ENCODE results near the gene LHFPL5. TPM values are rescaled to one million over a fixed set of nuclear protein-coding genes. Genes with fewer than 3 reads are reported as not detected.

The LHFPL5 gene
- total RNA-seq (not detected), polyA plus RNA-seq (ENCODE audit: insufficient read depth in 1 of 8, insufficient read length in 8 of 8, low replicate concordance in 1 of 8) (under 1 TPM in 1 of 8 donors, not detected in 7; 0.19 TPM)
- long read RNA-seq, donor 1 = 0 reads
- long read RNA-seq, donor 2 = 0 reads
- long read RNA-seq, donor 3 = 0 reads
- long read RNA-seq, donor 4 = 0 reads
- long read RNA-seq, donor 5 = 0 reads
- long read RNA-seq, donor 6 = 0 reads
- long read RNA-seq, donor 7 = 0 reads
- long read RNA-seq, donor 8 = 0 reads
- long read RNA-seq, donor 9 = 0 reads
- long read RNA-seq, donor 10 = 0 reads
- long read RNA-seq, donor 11 = 0 reads

DNA sequence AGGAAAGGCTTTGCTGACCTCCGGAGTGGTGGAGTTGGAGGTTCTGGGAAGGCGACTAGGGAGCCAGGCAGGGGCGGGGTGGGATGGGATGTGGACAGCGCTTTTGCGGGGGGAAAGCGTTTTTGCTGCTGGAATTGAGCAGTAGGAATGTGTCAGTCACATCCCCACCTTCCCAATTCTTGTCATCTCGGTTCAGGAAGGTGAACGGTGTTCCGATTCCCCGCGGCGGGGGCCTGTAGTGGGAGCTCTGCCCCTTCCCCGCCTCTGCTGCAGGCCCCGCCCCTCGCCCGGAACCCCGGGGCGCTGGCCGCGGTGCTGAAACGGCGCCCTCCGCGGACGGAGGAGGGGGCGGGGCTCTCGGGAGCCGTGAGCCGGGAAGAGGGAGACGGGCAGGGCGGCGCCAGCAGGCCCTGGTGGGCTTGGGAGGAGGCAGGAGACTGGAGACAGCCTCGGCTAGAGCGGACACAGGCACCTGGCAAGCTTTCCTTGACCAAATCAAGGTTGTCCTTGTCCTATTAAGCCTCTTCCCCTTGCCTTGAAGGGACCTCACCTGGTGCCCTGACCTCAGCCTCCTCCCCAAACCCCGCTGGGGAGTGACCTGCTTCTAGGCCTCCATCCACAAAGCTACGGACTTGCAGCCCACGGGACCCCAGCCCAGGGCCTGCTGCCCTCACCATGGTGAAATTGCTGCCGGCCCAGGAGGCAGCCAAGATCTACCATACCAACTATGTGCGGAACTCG is at the start of gene LHFPL5:
LHFPL5 (plus strand) TSS at position 357 of the 741 bp plus-strand sequence; CDS start at position 676, 319 bp downstream.
- H3K27me3 ChIP-seq (ENCODE audit: control insufficient read depth, insufficient read depth, low read length) = peaks cover 4% of the 10 kb centered on the region
- no peaks in the 10 kb centered on the region for H3K9me3 ChIP-seq (replicated peaks; ENCODE audit: control insufficient read depth, low read depth, low read length)

GRCh38 chr6:35757456-35758123 is 47.6 kb upstream of the LHFPL5 start:
- Histone ChIP-seq H3K36me3 (ENCODE audit: control insufficient read depth, insufficient read depth, low read length) (no peaks in the 10 kb centered on the region), H3K9me3 (replicated peaks; ENCODE audit: control insufficient read depth, low read depth, low read length) (no peaks in the 10 kb centered on the region), H3K4me3 (ENCODE audit: low read length) (no peak overlapping the region), H3K4me1 (ENCODE audit: control insufficient read depth, insufficient read depth, low read length) (no peaks in the 10 kb centered on the region), H3K27ac (ENCODE audit: low read length) (no peak overlapping the region), H3K27me3 (ENCODE audit: control insufficient read depth, insufficient read depth, low read length) (peaks cover 4% of the 10 kb centered on the region)
- no peak for DNase-seq
- 50% methylated on average over 3 of the region's 10 CpGs for WGBS (ENCODE audit: insufficient coverage)

More for the DNA sequence above, at the start of gene LHFPL5:
- no peaks in the 10 kb centered on the region for H3K36me3 ChIP-seq (ENCODE audit: control insufficient read depth, insufficient read depth, low read length)
- no peak within 1 kb of the TSS for H3K27ac ChIP-seq (ENCODE audit: low read length)
- 14% methylated on average over 31 of the region's 40 CpGs for WGBS (ENCODE audit: insufficient coverage)
- DNase-seq = peak; percentile 61
- peak within 1 kb of the TSS; percentile 8 for H3K4me3 ChIP-seq (ENCODE audit: low read length)
- H3K4me1 ChIP-seq (ENCODE audit: control insufficient read depth, insufficient read depth, low read length) = peaks cover 5% of the 10 kb centered on the region

GRCh38 chr6:35759426-35759825 is 45.7 kb upstream of the LHFPL5 start:
- no peak overlapping the region for H3K27ac ChIP-seq (ENCODE audit: low read length)
- H3K4me3 ChIP-seq (ENCODE audit: low read length) = no peak overlapping the region
- H3K4me1 ChIP-seq (ENCODE audit: control insufficient read depth, insufficient read depth, low read length) = no peaks in the 10 kb centered on the region
- H3K36me3 ChIP-seq (ENCODE audit: control insufficient read depth, insufficient read depth, low read length) = no peaks in the 10 kb centered on the region
- WGBS (ENCODE audit: insufficient coverage) = 83% methylated on average over 1 of the region's 3 CpGs
- no peaks in the 10 kb centered on the region for H3K9me3 ChIP-seq (replicated peaks; ENCODE audit: control insufficient read depth, low read depth, low read length)
- peaks cover 12% of the 10 kb centered on the region for H3K27me3 ChIP-seq (ENCODE audit: control insufficient read depth, insufficient read depth, low read length)
- DNase-seq = no peak

GRCh38 chr6:35765739-35766138 is 39.4 kb upstream of the LHFPL5 start:
- no peak for DNase-seq
- H3K27me3 ChIP-seq (ENCODE audit: control insufficient read depth, insufficient read depth, low read length) = peaks cover 28% of the 10 kb centered on the region
- H3K27ac ChIP-seq (ENCODE audit: low read length) = no peak overlapping the region
- H3K9me3 ChIP-seq (replicated peaks; ENCODE audit: control insufficient read depth, low read depth, low read length) = no peaks in the 10 kb centered on the region
- no peaks in the 10 kb centered on the region for H3K36me3 ChIP-seq (ENCODE audit: control insufficient read depth, insufficient read depth, low read length)
- no peak overlapping the region for H3K4me3 ChIP-seq (ENCODE audit: low read length)
- no peaks in the 10 kb centered on the region for H3K4me1 ChIP-seq (ENCODE audit: control insufficient read depth, insufficient read depth, low read length)
- WGBS (ENCODE audit: insufficient coverage) = 86% methylated on average over 23 of the region's 23 CpGs

DNA sequence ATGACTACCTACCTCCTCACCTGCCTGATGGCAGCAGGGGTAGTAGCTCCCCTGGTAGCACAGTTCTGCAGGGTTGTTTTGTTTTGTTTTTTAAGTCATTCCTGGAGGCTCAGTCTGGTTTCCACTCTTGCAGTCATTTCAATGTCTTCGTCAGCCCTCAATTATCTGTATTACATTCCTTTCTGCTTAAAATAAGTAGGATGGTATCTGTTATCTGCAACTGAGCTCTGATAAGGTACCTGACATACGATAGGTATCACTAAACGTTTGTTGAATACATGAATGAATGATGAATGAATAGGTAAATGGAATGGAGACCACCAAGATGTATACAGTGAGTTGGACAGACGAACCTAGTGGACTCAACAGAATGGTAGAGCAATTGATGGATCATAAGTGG is 35.9 kb upstream of the LHFPL5 start:
- WGBS (ENCODE audit: insufficient coverage) = 78% methylated on average over 2 of the region's 4 CpGs
- no peaks in the 10 kb centered on the region for H3K9me3 ChIP-seq (replicated peaks; ENCODE audit: control insufficient read depth, low read depth, low read length)
- H3K4me3 ChIP-seq (ENCODE audit: low read length) = no peak overlapping the region
- no peak for DNase-seq
- peaks cover 20% of the 10 kb centered on the region for H3K27me3 ChIP-seq (ENCODE audit: control insufficient read depth, insufficient read depth, low read length)
- no peak overlapping the region for H3K27ac ChIP-seq (ENCODE audit: low read length)
- H3K36me3 ChIP-seq (ENCODE audit: control insufficient read depth, insufficient read depth, low read length) = no peaks in the 10 kb centered on the region
- H3K4me1 ChIP-seq (ENCODE audit: control insufficient read depth, insufficient read depth, low read length) = no peaks in the 10 kb centered on the region

DNA sequence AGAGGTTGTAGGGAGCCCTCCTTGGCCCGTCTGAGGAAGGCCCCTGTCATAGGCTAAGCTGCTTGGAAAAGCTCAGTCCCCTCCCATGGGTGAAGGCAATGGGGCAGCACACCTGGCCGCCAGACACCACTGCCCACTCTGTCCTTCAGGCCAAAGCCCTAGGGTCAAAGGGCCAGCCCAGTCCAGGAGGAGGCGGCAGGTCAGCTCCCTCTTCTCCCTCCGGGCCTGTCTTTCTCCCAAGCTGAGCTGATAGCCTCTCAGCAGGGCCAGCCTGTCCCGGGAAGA is 33.9 kb upstream of the LHFPL5 start:
- Histone ChIP-seq H3K27ac (ENCODE audit: low read length) (no peak overlapping the region), H3K4me1 (ENCODE audit: control insufficient read depth, insufficient read depth, low read length) (no peaks in the 10 kb centered on the region), H3K4me3 (ENCODE audit: low read length) (no peak overlapping the region), H3K27me3 (ENCODE audit: control insufficient read depth, insufficient read depth, low read length) (peaks cover 9% of the 10 kb centered on the region), H3K9me3 (replicated peaks; ENCODE audit: control insufficient read depth, low read depth, low read length) (no peaks in the 10 kb centered on the region), H3K36me3 (ENCODE audit: control insufficient read depth, insufficient read depth, low read length) (no peaks in the 10 kb centered on the region)
- no peak for DNase-seq
- 44% methylated on average over 1 of the region's 5 CpGs for WGBS (ENCODE audit: insufficient coverage)

GRCh38 chr6:35774116-35774794 is 30.9 kb upstream of the LHFPL5 start:
- 50% methylated on average over 2 of the region's 11 CpGs for WGBS (ENCODE audit: insufficient coverage)

GRCh38 chr6:35775031-35775430 is 30.1 kb upstream of the LHFPL5 start:
- H3K27me3 ChIP-seq (ENCODE audit: control insufficient read depth, insufficient read depth, low read length) = peaks cover 20% of the 10 kb centered on the region
- DNase-seq = no peak
- 78% methylated on average over 3 of the region's 6 CpGs for WGBS (ENCODE audit: insufficient coverage)

More at GRCh38 chr6:35774116-35774794, 30.9 kb upstream of the LHFPL5 start:
- H3K4me3 ChIP-seq (ENCODE audit: low read length) = no peak overlapping the region
- DNase-seq = no peak
- H3K27me3 ChIP-seq (ENCODE audit: control insufficient read depth, insufficient read depth, low read length) = peaks cover 20% of the 10 kb centered on the region
- H3K36me3 ChIP-seq (ENCODE audit: control insufficient read depth, insufficient read depth, low read length) = no peaks in the 10 kb centered on the region
- no peaks in the 10 kb centered on the region for H3K4me1 ChIP-seq (ENCODE audit: control insufficient read depth, insufficient read depth, low read length)
- no peak overlapping the region for H3K27ac ChIP-seq (ENCODE audit: low read length)
- no peaks in the 10 kb centered on the region for H3K9me3 ChIP-seq (replicated peaks; ENCODE audit: control insufficient read depth, low read depth, low read length)

DNA sequence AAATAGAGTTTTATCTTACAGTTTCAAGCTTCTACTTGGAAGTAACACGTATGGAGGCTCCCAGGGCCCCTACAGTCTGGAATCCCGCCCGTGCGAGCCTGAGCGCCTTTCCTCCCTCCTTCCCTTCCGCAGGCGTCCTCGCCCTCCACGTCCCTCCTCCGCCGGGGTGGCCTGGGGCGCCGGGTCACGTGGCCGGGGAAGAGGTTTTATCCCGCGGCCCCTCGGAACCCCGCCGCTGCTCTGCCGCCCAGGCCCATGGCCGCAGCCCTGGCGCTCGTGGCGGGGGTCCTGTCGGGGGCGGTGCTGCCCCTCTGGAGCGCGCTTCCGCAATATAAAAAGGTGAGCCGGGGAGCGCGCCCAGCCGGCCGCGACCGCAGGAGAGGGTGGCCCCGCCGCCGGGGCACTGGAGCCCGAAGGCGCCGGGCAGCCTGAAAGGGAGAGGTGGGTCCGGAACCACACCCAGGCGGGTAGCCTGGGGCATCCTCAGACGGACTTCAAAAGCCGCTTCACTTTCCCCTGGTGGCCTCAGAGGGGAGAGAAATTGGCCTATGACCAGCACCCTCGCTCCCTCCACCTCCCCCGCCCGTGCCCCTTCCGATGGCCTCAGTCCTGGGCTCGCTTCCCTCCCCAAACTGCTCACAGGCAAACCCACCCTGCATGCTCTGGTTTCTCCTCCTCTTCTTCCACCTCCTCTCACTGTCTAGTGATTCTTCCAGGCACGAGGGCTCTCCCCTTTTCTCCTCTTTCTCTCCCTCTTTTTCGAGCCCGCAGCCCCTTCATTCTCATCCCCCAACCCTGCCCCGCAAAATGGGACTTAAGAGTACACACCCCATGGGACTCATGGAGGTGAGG is 28.6 kb upstream of the LHFPL5 start, which contains the start of gene CLPSL2:
CLPSL2 (plus strand) TSS at position 235 of the 852 bp plus-strand sequence; CDS start at position 256, 21 bp downstream.
- peak; percentile 28 for DNase-seq
- under 1% methylated on average over 49 of the region's 56 CpGs for WGBS (ENCODE audit: insufficient coverage)
- no peak within 1 kb of the TSS for H3K27ac ChIP-seq (ENCODE audit: low read length)
- H3K36me3 ChIP-seq (ENCODE audit: control insufficient read depth, insufficient read depth, low read length) = no peaks in the 10 kb centered on the region
- H3K4me3 ChIP-seq (ENCODE audit: low read length) = peak within 1 kb of the TSS; percentile 21
- H3K27me3 ChIP-seq (ENCODE audit: control insufficient read depth, insufficient read depth, low read length) = peaks cover 18% of the 10 kb centered on the region
- H3K4me1 ChIP-seq (ENCODE audit: control insufficient read depth, insufficient read depth, low read length) = no peaks in the 10 kb centered on the region
- H3K9me3 ChIP-seq (replicated peaks; ENCODE audit: control insufficient read depth, low read depth, low read length) = no peaks in the 10 kb centered on the region

More at GRCh38 chr6:35775031-35775430, 30.1 kb upstream of the LHFPL5 start:
- no peak overlapping the region for H3K4me3 ChIP-seq (ENCODE audit: low read length)
- no peaks in the 10 kb centered on the region for H3K4me1 ChIP-seq (ENCODE audit: control insufficient read depth, insufficient read depth, low read length)
- no peak overlapping the region for H3K27ac ChIP-seq (ENCODE audit: low read length)
- H3K36me3 ChIP-seq (ENCODE audit: control insufficient read depth, insufficient read depth, low read length) = no peaks in the 10 kb centered on the region
- H3K9me3 ChIP-seq (replicated peaks; ENCODE audit: control insufficient read depth, low read depth, low read length) = no peaks in the 10 kb centered on the region
